ENCODE measurements around the gene PSME4. TPM values are rescaled to one million over a fixed set of nuclear protein-coding genes. Genes with fewer than 3 reads are reported as not detected.
A peak's percentile ranks its signal among the peaks of the same experiment; 100 is the strongest.

PSME4 gene
- total RNA-seq, 1 donor from 2014 or later: 63.6 TPM

DNA sequence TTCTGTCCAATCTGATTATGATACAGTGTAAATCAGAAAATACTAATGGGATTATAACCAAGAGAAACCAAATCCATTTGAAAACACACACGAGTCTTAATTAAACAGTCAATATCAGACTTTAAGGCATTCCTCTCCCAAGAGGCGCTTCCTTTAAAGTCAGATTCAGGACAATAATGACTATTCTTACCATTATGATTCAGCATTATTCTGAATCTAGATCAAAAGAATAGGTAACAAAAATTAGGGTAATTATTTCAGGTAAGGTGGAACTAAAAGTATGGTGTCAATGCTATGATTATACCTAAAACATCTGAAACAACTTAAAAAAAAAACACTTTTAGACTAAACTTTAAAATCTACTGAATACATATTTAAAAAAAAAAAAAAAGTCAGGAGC lies 12.3 kb downstream of the PSME4 start:
- TF ChIP-seq CTCF (IDR thresholded peaks at IDR 0.05; ENCODE audit: borderline replicate concordance): no peak
- Histone ChIP-seq H3K9me3 (replicated peaks) (no peaks in the 10 kb centered on the region), H3K27ac (replicated peaks) (no peak overlapping the region), H3K27me3 (ENCODE audit: low read depth) (no peaks in the 10 kb centered on the region), H3K36me3 (no peaks in the 10 kb centered on the region), H3K4me3 (no peak overlapping the region), H3K4me1 (peaks cover 46% of the 10 kb centered on the region)
- no peak for DNase-seq
- intact Hi-C loops (cut with micrococcal nuclease): no loop called here

- TF ChIP-seq CTCF (IDR thresholded peaks at IDR 0.05; ENCODE audit: borderline replicate concordance): no peak
- intact Hi-C loops (cut with micrococcal nuclease): no loop called here
- Histone ChIP-seq H3K4me3 (no peak overlapping the region), H3K36me3 (peaks cover 12% of the 10 kb centered on the region), H3K9me3 (replicated peaks) (no peaks in the 10 kb centered on the region), H3K4me1 (peaks cover 31% of the 10 kb centered on the region), H3K27me3 (ENCODE audit: low read depth) (no peaks in the 10 kb centered on the region), H3K27ac (replicated peaks) (no peak overlapping the region)
- no peak for DNase-seq
These were observed 18.3 kb downstream of the PSME4 start for GRCh38 chr2:53952519-53952918.

- Histone ChIP-seq H3K4me1 (peaks cover 40% of the 10 kb centered on the region), H3K9me3 (replicated peaks) (no peaks in the 10 kb centered on the region), H3K4me3 (no peak overlapping the region), H3K27me3 (ENCODE audit: low read depth) (no peaks in the 10 kb centered on the region), H3K27ac (replicated peaks) (no peak overlapping the region), H3K36me3 (peaks cover 30% of the 10 kb centered on the region)
- intact Hi-C loops (cut with micrococcal nuclease): no loop called here
- TF ChIP-seq CTCF (IDR thresholded peaks at IDR 0.05; ENCODE audit: borderline replicate concordance): no peak
- DNase-seq: no peak
These were observed 21.3 kb downstream of the PSME4 start for GRCh38 chr2:53949457-53949856.

- H3K27me3 ChIP-seq (ENCODE audit: low read depth): no peaks in the 10 kb centered on the region
- no peak for TF ChIP-seq CTCF (IDR thresholded peaks at IDR 0.05; ENCODE audit: borderline replicate concordance)
- peaks cover 37% of the 10 kb centered on the region for H3K36me3 ChIP-seq
- DNase-seq: no peak
- H3K4me3 ChIP-seq: no peak overlapping the region
- intact Hi-C loops (cut with micrococcal nuclease): no loop called here
- no peaks in the 10 kb centered on the region for H3K9me3 ChIP-seq (replicated peaks)
- peak overlapping the region; percentile 31 for H3K27ac ChIP-seq (replicated peaks)
- H3K4me1 ChIP-seq: peaks cover 37% of the 10 kb centered on the region
These were observed 25.3 kb downstream of the PSME4 start for GRCh38 chr2:53945538-53945937.

DNA sequence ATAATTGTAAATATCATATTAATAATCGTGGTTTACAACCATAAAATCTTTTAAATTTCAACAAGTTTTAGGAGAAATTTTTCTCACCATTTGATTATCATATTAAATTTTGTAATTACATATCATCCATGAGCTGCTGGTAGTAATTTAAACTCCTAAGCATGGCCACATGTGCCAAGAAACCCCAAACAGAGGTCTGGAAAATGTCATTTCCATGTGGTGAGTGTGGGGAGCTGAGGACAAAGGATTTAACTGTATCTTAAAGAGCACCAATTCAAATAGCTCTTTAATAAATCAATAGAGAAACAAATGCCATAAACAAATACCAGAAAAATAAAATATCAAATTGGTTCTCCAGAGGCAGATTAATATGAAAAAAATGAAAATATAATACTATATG lies 26.3 kb downstream of the PSME4 start:
- Histone ChIP-seq H3K36me3 (peaks cover 37% of the 10 kb centered on the region), H3K9me3 (replicated peaks) (no peaks in the 10 kb centered on the region), H3K4me3 (no peak overlapping the region), H3K27me3 (ENCODE audit: low read depth) (no peaks in the 10 kb centered on the region), H3K4me1 (peaks cover 36% of the 10 kb centered on the region), H3K27ac (replicated peaks) (no peak overlapping the region)
- intact Hi-C loops (cut with micrococcal nuclease): no loop called here
- DNase-seq: no peak
- no peak for TF ChIP-seq CTCF (IDR thresholded peaks at IDR 0.05; ENCODE audit: borderline replicate concordance)

GRCh38 chr2:53942280-53942679 lies 28.5 kb downstream of the PSME4 start:
- DNase-seq: no peak
- TF ChIP-seq CTCF (IDR thresholded peaks at IDR 0.05; ENCODE audit: borderline replicate concordance): no peak
- intact Hi-C loops (cut with micrococcal nuclease): no loop called here
- Histone ChIP-seq H3K4me1 (peaks cover 32% of the 10 kb centered on the region), H3K27ac (replicated peaks) (no peak overlapping the region), H3K9me3 (replicated peaks) (no peaks in the 10 kb centered on the region), H3K27me3 (ENCODE audit: low read depth) (no peaks in the 10 kb centered on the region), H3K36me3 (peaks cover 45% of the 10 kb centered on the region), H3K4me3 (no peak overlapping the region)

All from left ventricle myocardium inferior (tissue), 1 donor.